ENCODE measurements around the gene TCTN1. TPM values are rescaled to one million over a fixed set of nuclear protein-coding genes. Genes with fewer than 3 reads are reported as not detected.

Gene TCTN1
- total and polyA plus RNA-seq, 2 of the 8 experiments (the other 6 are each of a cell fraction or from before 2014, with no cell fraction given) = 14.7 to 16.4 TPM

GRCh38 chr12:110565894-110566871, 47.7 kb upstream of the TCTN1 start (continued):
- TF ChIP-seq SIRT6 (IDR thresholded peaks at IDR 0.05; ENCODE audit: low read length) (no peak), RXRA (IDR thresholded peaks at IDR 0.05; ENCODE audit: insufficient read depth, low read depth, low read length) (no peak), MAFK (IDR thresholded peaks at IDR 0.05; ENCODE audit: low read depth, low read length) (no peak), NANOG (IDR thresholded peaks at IDR 0.05; ENCODE audit: insufficient read depth, low read depth, low read length, poor library complexity, severe bottlenecking) (no peak), TAF1 (IDR thresholded peaks at IDR 0.05; ENCODE audit: low read depth, low read length) (no peak)

Measured in H1 (cell line).